A673 (cell line): Measurements from ENCODE around the gene HERC2.

Experiments used
- CTCF ChIP-seq: fragments of 300-800, 200-600 bp; sonication (generic); conservative IDR thresholded peaks from 2 replicates; pipeline ENCODE4 v1.5.1; 2017; ENCODE audit warnings: low read depth, mild to moderate bottlenecking, antibody characterized with exemption, low read length, moderate library complexity, mixed read lengths
- EZH2 ChIP-seq: fragments of 200-600 bp; sonication (generic); IDR thresholded peaks from 2 replicates; pipeline ENCODE4 v1.6.1; 2017; ENCODE audit warnings: borderline replicate concordance, low read depth, mild to moderate bottlenecking, mixed read lengths, antibody characterized with exemption, low read length; ENCODE audit not compliant: poor library complexity, severe bottlenecking

- TF ChIP-seq CTCF (no peak), EZH2 (no peak)
Measured at GRCh38 chr15:28120359-28120640, 201.7 kb downstream of the HERC2 start.
